Gastrocnemius medialis (tissue), 4 donors: ENCODE results near the gene TARP.

Source experiments
- CTCF ChIP-seq, 5 experiments: fragments of 450-650 bp in 3 of 5; fragments of 200-600 bp in 2 of 5; sonication (generic) in 2 of 5; IDR thresholded peaks in 4 of 5; conservative IDR thresholded peaks in 1 of 5; 1 replicate in 4 of 5; 2 replicates in 1 of 5; pipeline ENCODE4 v1.5.1; 2016 to 2019; ENCODE audit warnings: antibody characterized with exemption in 5 of 5, mild to moderate bottlenecking in 3 of 5, moderate library complexity in 3 of 5
- POLR2A ChIP-seq, 2 donors: fragments of 450-650 bp; IDR thresholded peaks; one replicate each; pipeline ENCODE4 v1.6.1; 2017; ENCODE audit warnings: antibody characterized with exemption in 2 of 2, mild to moderate bottlenecking in 2 of 2, moderate library complexity in 2 of 2

- peak; percentile 74 to 96 (median 89) for TF ChIP-seq CTCF (IDR thresholded peaks at IDR 0.05 in 4 of 5, conservative IDR thresholded peaks at IDR 0.05 in 1 of 5)
- TF ChIP-seq POLR2A (IDR thresholded peaks at IDR 0.05): no peak
These were observed 50.8 kb downstream of the TARP start for GRCh38 chr7:38222481-38223096.
